ENCODE measurements around the gene MCHR1.

The MCHR1 gene

GRCh38 chr22:40690370-40690769 lies 11.1 kb downstream of the MCHR1 start:
- no peak for TF ChIP-seq CTCF (IDR thresholded peaks at IDR 0.05; ENCODE audit: insufficient read depth, low read length, missing control alignments)
- H3K4me3 ChIP-seq (ENCODE audit: low read depth, low read length): no peak overlapping the region
- CTCF ChIA-PET: interaction anchor here (2.1 kb wide), 1 partner anchor 70 kb away, joined by 7 read pairs; no protein-coding TSS in a partner anchor
- no peak for DNase-seq (ENCODE audit: low read depth, low spot score)
- POLR2A ChIA-PET: no interaction called here

- H3K4me3 ChIP-seq (ENCODE audit: low read depth, low read length): no peak overlapping the region
- TF ChIP-seq CTCF (IDR thresholded peaks at IDR 0.05; ENCODE audit: insufficient read depth, low read length, missing control alignments): no peak
- DNase-seq (ENCODE audit: low read depth, low spot score): no peak
- ChIA-PET CTCF (interaction anchor here (0.8 to 1.8 kb wide), 4 partner anchors 9 to 255 kb away, joined by 3 to 7 read pairs (median 4); no protein-coding TSS in a partner anchor), POLR2A (no interaction called here)
Observed at GRCh38 chr22:40691532-40691931, 12.2 kb downstream of the MCHR1 start.

- CTCF ChIA-PET: interaction anchor here (1.6 to 2.4 kb wide), 2 partner anchors 9 to 12 kb away, joined by 4 to 14 read pairs; no protein-coding TSS in a partner anchor
- no peak for DNase-seq (ENCODE audit: low read depth, low spot score)
- TF ChIP-seq CTCF (IDR thresholded peaks at IDR 0.05; ENCODE audit: insufficient read depth, low read length, missing control alignments): no peak
- POLR2A ChIA-PET: interaction anchor here (0.6 kb wide), 1 partner anchor 185 kb away, joined by 3 read pairs; no protein-coding TSS in a partner anchor
- no peak overlapping the region for H3K4me3 ChIP-seq (ENCODE audit: low read depth, low read length)
Observed at GRCh38 chr22:40694411-40694810, 15.1 kb downstream of the MCHR1 start.

GRCh38 chr22:40701274-40701673 lies 22.0 kb downstream of the MCHR1 start:
- no peak for TF ChIP-seq CTCF (IDR thresholded peaks at IDR 0.05; ENCODE audit: insufficient read depth, low read length, missing control alignments)
- POLR2A ChIA-PET: no interaction called here
- CTCF ChIA-PET: interaction anchor here (1.0 kb wide), 1 partner anchor 18 kb away, joined by 3 read pairs; no protein-coding TSS in a partner anchor
- DNase-seq (ENCODE audit: low read depth, low spot score): no peak
- H3K4me3 ChIP-seq (ENCODE audit: low read depth, low read length): no peak overlapping the region

GRCh38 chr22:40703174-40703573 lies 23.9 kb downstream of the MCHR1 start:
- ChIA-PET CTCF (interaction anchor here (1.0 to 2.1 kb wide), 2 partner anchors 20 to 57 kb away, joined by 4 to 5 read pairs; no protein-coding TSS in a partner anchor), POLR2A (no interaction called here)
- H3K4me3 ChIP-seq (ENCODE audit: low read depth, low read length): no peak overlapping the region
- TF ChIP-seq CTCF (IDR thresholded peaks at IDR 0.05; ENCODE audit: insufficient read depth, low read length, missing control alignments): no peak
- no peak for DNase-seq (ENCODE audit: low read depth, low spot score)

GRCh38 chr22:40703736-40704135 lies 24.5 kb downstream of the MCHR1 start:
- CTCF ChIA-PET: interaction anchor here (1.0 to 2.1 kb wide), 2 partner anchors 21 to 57 kb away, joined by 4 to 5 read pairs; no protein-coding TSS in a partner anchor

More at GRCh38 chr22:40703736-40704135, 24.5 kb downstream of the MCHR1 start:
- no peak for TF ChIP-seq CTCF (IDR thresholded peaks at IDR 0.05; ENCODE audit: insufficient read depth, low read length, missing control alignments)
- POLR2A ChIA-PET: no interaction called here
- H3K4me3 ChIP-seq (ENCODE audit: low read depth, low read length): no peak overlapping the region
- DNase-seq (ENCODE audit: low read depth, low spot score): no peak
